Measurements from ENCODE around the gene FNDC3A.

The FNDC3A gene

DNA sequence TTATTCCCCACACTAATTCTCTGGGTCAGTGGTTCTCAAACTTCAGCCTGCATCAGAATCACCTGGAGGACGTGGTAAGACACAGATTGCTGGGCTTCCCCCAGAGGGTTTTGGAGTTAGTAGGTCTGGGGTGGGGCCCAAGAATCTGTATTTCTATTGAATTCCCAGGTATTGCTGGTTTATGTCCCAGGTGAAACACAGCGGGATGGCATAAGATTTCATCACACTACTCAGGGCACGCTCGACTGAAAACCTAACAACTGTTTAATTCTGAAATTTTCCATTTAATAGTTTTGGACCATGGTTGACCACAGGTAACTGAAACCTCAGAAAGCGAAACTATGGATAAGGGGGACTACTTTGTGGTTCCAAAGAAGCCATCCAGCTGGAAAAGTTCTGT lies 250.9 kb downstream of the FNDC3A start:
- H3K79me2 ChIP-seq (ENCODE audit: insufficient read depth, low read length), result no peaks in the 10 kb centered on the region
- H3K4me2 ChIP-seq (ENCODE audit: low read depth, low read length, poor library complexity, severe bottlenecking), result no peak overlapping the region
- H3K36me3 ChIP-seq (ENCODE audit: low read length), result no peaks in the 10 kb centered on the region
- no peak for TF ChIP-seq EZH2phosphoT487 (conservative IDR thresholded peaks at IDR 0.05; ENCODE audit: low read length)
- TF ChIP-seq, protein P1, sequence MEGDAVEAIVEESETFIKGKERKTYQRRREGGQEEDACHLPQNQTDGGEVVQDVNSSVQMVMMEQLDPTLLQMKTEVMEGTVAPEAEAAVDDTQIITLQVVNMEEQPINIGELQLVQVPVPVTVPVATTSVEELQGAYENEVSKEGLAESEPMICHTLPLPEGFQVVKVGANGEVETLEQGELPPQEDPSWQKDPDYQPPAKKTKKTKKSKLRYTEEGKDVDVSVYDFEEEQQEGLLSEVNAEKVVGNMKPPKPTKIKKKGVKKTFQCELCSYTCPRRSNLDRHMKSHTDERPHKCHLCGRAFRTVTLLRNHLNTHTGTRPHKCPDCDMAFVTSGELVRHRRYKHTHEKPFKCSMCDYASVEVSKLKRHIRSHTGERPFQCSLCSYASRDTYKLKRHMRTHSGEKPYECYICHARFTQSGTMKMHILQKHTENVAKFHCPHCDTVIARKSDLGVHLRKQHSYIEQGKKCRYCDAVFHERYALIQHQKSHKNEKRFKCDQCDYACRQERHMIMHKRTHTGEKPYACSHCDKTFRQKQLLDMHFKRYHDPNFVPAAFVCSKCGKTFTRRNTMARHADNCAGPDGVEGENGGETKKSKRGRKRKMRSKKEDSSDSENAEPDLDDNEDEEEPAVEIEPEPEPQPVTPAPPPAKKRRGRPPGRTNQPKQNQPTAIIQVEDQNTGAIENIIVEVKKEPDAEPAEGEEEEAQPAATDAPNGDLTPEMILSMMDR (IDR thresholded peaks at IDR 0.05; ENCODE audit: insufficient read depth, low read length, poor library complexity, severe bottlenecking), result no peak
- no peak overlapping the region for H2AFZ ChIP-seq (ENCODE audit: low read depth, low read length, severe bottlenecking)
- no peaks in the 10 kb centered on the region for H3F3A ChIP-seq (ENCODE audit: insufficient read depth)
- no peak overlapping the region for H3K9ac ChIP-seq (ENCODE audit: low read length)
- no peaks in the 10 kb centered on the region for H3K9me2 ChIP-seq (replicated peaks; ENCODE audit: insufficient read depth, low read length)
- H3K27me3 ChIP-seq (ENCODE audit: low read length), result 0 out of 2 replicates have a peak, but pooled peaks cover 2% of the 10 kb centered on the region
- H3K4me3 ChIP-seq (ENCODE audit: insufficient read depth, low read length, poor library complexity, severe bottlenecking), result no peak overlapping the region
- H3K9me3 ChIP-seq (ENCODE audit: insufficient read depth, low read length), result no peaks in the 10 kb centered on the region
- H4K20me1 ChIP-seq (ENCODE audit: low read depth, low read length), result no peaks in the 10 kb centered on the region
- no peak overlapping the region for H3K27ac ChIP-seq (ENCODE audit: low read depth, low read length)

GRCh38 chr13:49234741-49235140 lies 259.0 kb downstream of the FNDC3A start:
- Histone ChIP-seq H4K20me1 (ENCODE audit: low read depth, low read length) (no peaks in the 10 kb centered on the region), H3F3A (ENCODE audit: insufficient read depth) (no peaks in the 10 kb centered on the region), H3K4me3 (ENCODE audit: insufficient read depth, low read length, poor library complexity, severe bottlenecking) (no peak overlapping the region), H2AFZ (ENCODE audit: low read depth, low read length, severe bottlenecking) (no peak overlapping the region), H3K9ac (ENCODE audit: low read length) (no peak overlapping the region), H3K4me2 (ENCODE audit: low read depth, low read length, poor library complexity, severe bottlenecking) (no peak overlapping the region), H3K27me3 (ENCODE audit: low read length) (no peaks in the 10 kb centered on the region), H3K36me3 (ENCODE audit: low read length) (no peaks in the 10 kb centered on the region), H3K27ac (ENCODE audit: low read depth, low read length) (no peak overlapping the region), H3K9me3 (ENCODE audit: insufficient read depth, low read length) (no peaks in the 10 kb centered on the region), H3K9me2 (replicated peaks; ENCODE audit: insufficient read depth, low read length) (no peaks in the 10 kb centered on the region), H3K79me2 (ENCODE audit: insufficient read depth, low read length) (no peaks in the 10 kb centered on the region)
- TF ChIP-seq EZH2phosphoT487 (conservative IDR thresholded peaks at IDR 0.05; ENCODE audit: low read length), result no peak
- TF ChIP-seq, protein P1 (IDR thresholded peaks at IDR 0.05; ENCODE audit: insufficient read depth, low read length, poor library complexity, severe bottlenecking), result no peak

GRCh38 chr13:49235856-49236431 lies 260.2 kb downstream of the FNDC3A start:
- Histone ChIP-seq H3K79me2 (ENCODE audit: insufficient read depth, low read length) (no peaks in the 10 kb centered on the region), H3F3A (ENCODE audit: insufficient read depth) (no peaks in the 10 kb centered on the region), H3K9me3 (ENCODE audit: insufficient read depth, low read length) (no peaks in the 10 kb centered on the region), H3K9me2 (replicated peaks; ENCODE audit: insufficient read depth, low read length) (no peaks in the 10 kb centered on the region), H2AFZ (ENCODE audit: low read depth, low read length, severe bottlenecking) (no peak overlapping the region), H4K20me1 (ENCODE audit: low read depth, low read length) (no peaks in the 10 kb centered on the region), H3K27me3 (ENCODE audit: low read length) (no peaks in the 10 kb centered on the region), H3K9ac (ENCODE audit: low read length) (no peak overlapping the region), H3K4me3 (ENCODE audit: insufficient read depth, low read length, poor library complexity, severe bottlenecking) (no peak overlapping the region), H3K4me2 (ENCODE audit: low read depth, low read length, poor library complexity, severe bottlenecking) (no peak overlapping the region), H3K36me3 (ENCODE audit: low read length) (no peaks in the 10 kb centered on the region), H3K27ac (ENCODE audit: low read depth, low read length) (no peak overlapping the region)
- TF ChIP-seq EZH2phosphoT487 (conservative IDR thresholded peaks at IDR 0.05; ENCODE audit: low read length), result no peak
- TF ChIP-seq, protein P1 (IDR thresholded peaks at IDR 0.05; ENCODE audit: insufficient read depth, low read length, poor library complexity, severe bottlenecking), result no peak
